Bronchial epithelial cell (primary cell): ENCODE measurements around the gene DNAJC28. TPM values are rescaled to one million over a fixed set of nuclear protein-coding genes. Genes with fewer than 3 reads are reported as not detected.

ENCODE experiments used
- DNase-seq: peaks from one replicate; pipeline ENCODE4 v3.0.0-alpha.2; 2010; ENCODE audit warnings: low read depth
- FAIRE-seq: peaks from 2 replicates; lab custom pipeline; 2011; peaks lifted over from hg19 to GRCh38; lab: Jason Lieb, UNC
- H3K27me3 ChIP-seq: 2 replicates; pipeline ENCODE4 v1.5.1; 2011; ENCODE audit warnings: low read length; ENCODE audit not compliant: control insufficient read depth, insufficient read depth
- H3K36me3 ChIP-seq: 2 replicates; pipeline ENCODE4 v1.5.1; 2011; ENCODE audit warnings: low read length; ENCODE audit not compliant: control insufficient read depth, insufficient read depth
- H3K4me3 ChIP-seq: 2 replicates; pipeline ENCODE4 v1.5.1; 2011; ENCODE audit warnings: mild to moderate bottlenecking, low read depth, low read length, control low read depth
- CTCF ChIP-seq: IDR thresholded peaks from 2 replicates; pipeline ENCODE4 v1.5.1; 2011; ENCODE audit warnings: mild to moderate bottlenecking, moderate library complexity, low read length, control low read depth, inconsistent platforms; ENCODE audit not compliant: insufficient read depth, severe bottlenecking
- total RNA-seq: library from RNA; depleted of rRNA; stranded (reverse); fragments of >200 nt; gene quantifications from 2 replicates; pipeline ENCODE4 v1.2.1, GENCODE V29; 2014

Gene DNAJC28
- total RNA-seq, 1 donor from 2014 or later, result 1.3 TPM

GRCh38 chr21:33441489-33442477, 49.7 kb downstream of the DNAJC28 start:
- FAIRE-seq (no peak), DNase-seq (peak; percentile 92)
- no peak overlapping the region for H3K4me3 ChIP-seq
- H3K36me3 ChIP-seq, result peaks cover 5% of the 10 kb centered on the region
- no peak for TF ChIP-seq CTCF
- H3K27me3 ChIP-seq, result no peaks in the 10 kb centered on the region

Other genes starting within 250 kb of the DNAJC28 start
- gene IL10RB, start 225.3 kb downstream of the DNAJC28 start, total RNA-seq, result 31.1 and 41.5 TPM in 2 replicates
- 8.1 and 8.2 TPM in 2 replicates for gene IFNAR1, start 166.7 kb downstream of the DNAJC28 start, total RNA-seq
- 42.4 and 56.8 TPM in 2 replicates for gene IFNGR2, start 88.3 kb downstream of the DNAJC28 start, total RNA-seq
- gene TMEM50B, start 11.7 kb downstream of the DNAJC28 start, total RNA-seq, result 16.9 and 31.6 TPM in 2 replicates
- 68.2 and 103 TPM in 2 replicates for gene GART, start 50.4 kb upstream of the DNAJC28 start, total RNA-seq
- 105 and 125 TPM in 2 replicates for gene SON, start 51.3 kb upstream of the DNAJC28 start, total RNA-seq
- 6.6 and 8.4 TPM in 2 replicates for gene DONSON, start 97.0 kb upstream of the DNAJC28 start, total RNA-seq
- 10.8 and 23.0 TPM in 2 replicates for gene CRYZL1, start 150.0 kb upstream of the DNAJC28 start, total RNA-seq
- gene ITSN1, start 150.8 kb upstream of the DNAJC28 start, total RNA-seq, result 15.0 and 15.5 TPM in 2 replicates